ENCODE data around the gene OSBPL6.
"Not testable (repeated sequence)": the region's sequence is repeated elsewhere in the genome, so short reads cannot be mapped to it uniquely, and the experiment has no call there.

The OSBPL6 gene

GRCh38 chr2:178397002-178397605, 202.8 kb downstream of the OSBPL6 start:
- no peak for DNase-seq (ENCODE audit: low read depth in 2 of 2)

- DNase-seq (ENCODE audit: low read depth in 2 of 2): no peak
These were observed 207.7 kb downstream of the OSBPL6 start for GRCh38 chr2:178401994-178402437.

GRCh38 chr2:178403671-178404306, 209.5 kb downstream of the OSBPL6 start:
- no peak for DNase-seq (ENCODE audit: low read depth in 2 of 2)

GRCh38 chr2:178404368-178404767, 210.1 kb downstream of the OSBPL6 start:
- peak in 1 of 2 donors; percentile 3 for DNase-seq (ENCODE audit: low read depth in 2 of 2)

- no peak for DNase-seq (ENCODE audit: low read depth in 2 of 2)
These were observed 214.9 kb downstream of the OSBPL6 start for GRCh38 chr2:178409261-178409660.

GRCh38 chr2:178412047-178412446, 217.7 kb downstream of the OSBPL6 start:
- no peak for DNase-seq (ENCODE audit: low read depth in 2 of 2)

- not testable (repeated sequence) for DNase-seq (ENCODE audit: low read depth in 2 of 2)
These were observed 218.1 kb downstream of the OSBPL6 start for GRCh38 chr2:178412453-178412852.

GRCh38 chr2:178413472-178414265, 219.4 kb downstream of the OSBPL6 start:
- peak; percentile 71 to 74 for DNase-seq (ENCODE audit: low read depth in 2 of 2)

- DNase-seq (ENCODE audit: low read depth in 2 of 2): peak; percentile 68 to 71
These were observed 220.2 kb downstream of the OSBPL6 start for GRCh38 chr2:178414266-178415247.

- DNase-seq (ENCODE audit: low read depth in 2 of 2): no peak
These were observed 221.7 kb downstream of the OSBPL6 start for GRCh38 chr2:178415979-178416378.

- no peak for DNase-seq (ENCODE audit: low read depth in 2 of 2)
These were observed 223.6 kb downstream of the OSBPL6 start for GRCh38 chr2:178417916-178418315.

- DNase-seq (ENCODE audit: low read depth in 2 of 2): no peak
These were observed 224.1 kb downstream of the OSBPL6 start for GRCh38 chr2:178418426-178418825.

- DNase-seq (ENCODE audit: low read depth in 2 of 2): no peak
These were observed 224.8 kb downstream of the OSBPL6 start for GRCh38 chr2:178419123-178419522.

GRCh38 chr2:178420463-178420999, 226.2 kb downstream of the OSBPL6 start:
- DNase-seq (ENCODE audit: low read depth in 2 of 2): no peak

- DNase-seq (ENCODE audit: low read depth in 2 of 2): no peak
These were observed 227.8 kb downstream of the OSBPL6 start for GRCh38 chr2:178422097-178422496.

GRCh38 chr2:178423746-178424145, 229.4 kb downstream of the OSBPL6 start:
- not testable (repeated sequence) for DNase-seq (ENCODE audit: low read depth in 2 of 2)

GRCh38 chr2:178425255-178425827, 231.0 kb downstream of the OSBPL6 start:
- DNase-seq (ENCODE audit: low read depth in 2 of 2): no peak

- DNase-seq (ENCODE audit: low read depth in 2 of 2): no peak
These were observed 232.1 kb downstream of the OSBPL6 start for GRCh38 chr2:178426388-178426787.

GRCh38 chr2:178427458-178427857, 233.1 kb downstream of the OSBPL6 start:
- DNase-seq (ENCODE audit: low read depth in 2 of 2): no peak

- DNase-seq (ENCODE audit: low read depth in 2 of 2): no peak
These were observed 234.1 kb downstream of the OSBPL6 start for GRCh38 chr2:178428396-178428806.

- no peak for DNase-seq (ENCODE audit: low read depth in 2 of 2)
These were observed 235.0 kb downstream of the OSBPL6 start for GRCh38 chr2:178429336-178429735.

Measured in stimulated activated CD8-positive, alpha-beta memory T cell treated with anti-CD3 and anti-CD28 coated beads, Interleukin-2, amount 100 ng/mL, for 48 hours (primary cell).